Gastroesophageal sphincter (tissue), 3 donors: ENCODE results near the gene AGO3.

Experiments
- CTCF ChIP-seq, 4 experiments: fragments of 200-600 bp in 2 of 4; fragments of 450-650 bp in 2 of 4; sonication (generic) in 1 of 4; IDR thresholded peaks; one replicate each; pipeline ENCODE4 v1.5.1; 2017 to 2019; ENCODE audit warnings: antibody characterized with exemption in 4 of 4, mild to moderate bottlenecking in 2 of 4, moderate library complexity in 2 of 4
- EP300 ChIP-seq: sonication (generic); formaldehyde crosslinking; IDR thresholded peaks from one replicate; pipeline ENCODE4 v1.6.1; 2017; ENCODE audit warnings: antibody characterized with exemption, mild to moderate bottlenecking
- POLR2A ChIP-seq, 2 donors: fragments of 450-650 bp; IDR thresholded peaks; one replicate each; pipeline ENCODE4 v1.6.1; 2017; ENCODE audit warnings: antibody characterized with exemption in 2 of 2, mild to moderate bottlenecking in 2 of 2, moderate library complexity in 1 of 2
- POLR2AphosphoS5 ChIP-seq: sonication (generic); formaldehyde crosslinking; IDR thresholded peaks from one replicate; pipeline ENCODE4 v1.6.1; 2017; ENCODE audit warnings: antibody characterized with exemption

GRCh38 chr1:35899941-35900340 is 31.0 kb upstream of the AGO3 start:
- TF ChIP-seq CTCF (IDR thresholded peaks at IDR 0.05) (no peak), POLR2A (IDR thresholded peaks at IDR 0.05) (no peak), EP300 (no peak), POLR2AphosphoS5 (no peak)
